Smooth muscle cell (in vitro differentiated cells): Measurements from ENCODE around the gene DNM1L. TPM values are rescaled to one million over a fixed set of nuclear protein-coding genes. Genes with fewer than 3 reads are reported as not detected.
A peak's percentile ranks its signal among the peaks of the same experiment; 100 is the strongest.

ENCODE experiments used
- DNase-seq: peaks from one replicate; lab custom pipeline; 2025; ENCODE audit not compliant: unreplicated experiment; lab: John Stamatoyannopoulos, UW
- H2AFZ ChIP-seq: fragments of 200-600 bp; sonication (generic); 2 replicates; pipeline ENCODE4 v1.6.0; 2016; ENCODE audit warnings: antibody characterized with exemption, low read depth, mild to moderate bottlenecking
- H3F3A ChIP-seq: fragments of 200-600 bp; sonication (generic); 2 replicates; pipeline ENCODE4 v1.6.0; 2017; ENCODE audit warnings: antibody characterized with exemption, low read depth
- H3K27ac ChIP-seq: fragments of 200-600 bp; sonication (generic); 2 replicates; pipeline ENCODE4 v1.5.1; 2016; ENCODE audit warnings: low read depth, mild to moderate bottlenecking
- H3K27me3 ChIP-seq: fragments of 200-600 bp; sonication (generic); 2 replicates; pipeline ENCODE4 v1.6.1; 2016; ENCODE audit warnings: low read depth, mild to moderate bottlenecking
- H3K36me3 ChIP-seq: fragments of 200-600 bp; sonication (generic); 2 replicates; pipeline ENCODE4 v1.5.1; 2016; ENCODE audit warnings: low read depth
- H3K4me1 ChIP-seq: fragments of 200-600 bp; sonication (generic); 2 replicates; pipeline ENCODE4 v1.5.1; 2016; ENCODE audit warnings: low read depth
- H3K4me2 ChIP-seq: fragments of 200-600 bp; sonication (generic); 2 replicates; pipeline ENCODE4 v1.6.0; 2016; ENCODE audit warnings: mild to moderate bottlenecking
- H3K4me3 ChIP-seq: fragments of 200-600 bp; sonication (generic); 2 replicates; pipeline ENCODE4 v1.5.1; 2016; ENCODE audit warnings: mild to moderate bottlenecking
- H3K79me2 ChIP-seq: fragments of 200-600 bp; sonication (generic); 2 replicates; pipeline ENCODE4 v1.6.0; 2016; ENCODE audit warnings: low read depth, mild to moderate bottlenecking
- H3K9ac ChIP-seq: fragments of 200-600 bp; sonication (generic); 2 replicates; pipeline ENCODE4 v1.6.0; 2016; ENCODE audit warnings: low read depth
- H3K9me3 ChIP-seq: fragments of 200-600 bp; sonication (generic); replicated peaks from 2 replicates; pipeline ENCODE4 v1.5.1; 2016; ENCODE audit warnings: low read depth
- H4K20me1 ChIP-seq: fragments of 200-600 bp; sonication (generic); 2 replicates; pipeline ENCODE4 v1.6.0; 2016; ENCODE audit warnings: low read depth
- CTCF ChIP-seq: fragments of 200-600 bp; sonication (generic); IDR thresholded peaks from 2 replicates; pipeline ENCODE4 v1.5.1; 2017; ENCODE audit warnings: borderline replicate concordance, mild to moderate bottlenecking, antibody characterized with exemption; ENCODE audit not compliant: insufficient read depth, poor library complexity, severe bottlenecking
- WGBS: methylation state at CpG from one replicate; pipeline ENCODE4 v1.1.7; 2016; ENCODE audit warnings: low lambda C conversion rate; 5-methylcytosine and 5-hydroxymethylcytosine counted together
- polyA plus RNA-seq: library from polyadenylated mRNA; unstranded; fragments of >200 nt; fragmentation: Nextera tagmentation; extraction: Ambion mirVana; gene quantifications from 2 replicates; pipeline ENCODE4 v1.2.1, GENCODE V29; 2016
- total RNA-seq: library from RNA; depleted of rRNA; stranded (reverse); fragments of >200 nt; gene quantifications from 2 replicates; pipeline ENCODE4 v1.2.3, GENCODE V29; 2014

The DNM1L gene
- total and polyA plus RNA-seq, 2 experiments from 2014 or later: 33.6 to 56.3 TPM

- DNase-seq: no peak
- no peaks in the 10 kb centered on the region for H3K36me3 ChIP-seq
- WGBS: 83% methylated on average over 6 of the region's 6 CpGs
- no peaks in the 10 kb centered on the region for H3K4me1 ChIP-seq
- no peaks in the 10 kb centered on the region for H3K27me3 ChIP-seq
- no peak for TF ChIP-seq CTCF
- no peak overlapping the region for H3K27ac ChIP-seq
- no peaks in the 10 kb centered on the region for H3F3A ChIP-seq
- H4K20me1 ChIP-seq: no peaks in the 10 kb centered on the region
- no peak overlapping the region for H2AFZ ChIP-seq
- no peak overlapping the region for H3K4me3 ChIP-seq
- no peaks in the 10 kb centered on the region for H3K79me2 ChIP-seq
- no peak overlapping the region for H3K9ac ChIP-seq
- no peaks in the 10 kb centered on the region for H3K9me3 ChIP-seq
- no peak overlapping the region for H3K4me2 ChIP-seq
These were observed 98.6 kb downstream of the DNM1L start for GRCh38 chr12:32777691-32778175.

- Histone ChIP-seq H3K9me3 (no peaks in the 10 kb centered on the region), H3K4me1 (no peaks in the 10 kb centered on the region), H3K27ac (no peak overlapping the region), H3K79me2 (no peaks in the 10 kb centered on the region), H3K27me3 (no peaks in the 10 kb centered on the region), H3K4me3 (no peak overlapping the region), H3K9ac (no peak overlapping the region), H3F3A (no peaks in the 10 kb centered on the region), H2AFZ (no peak overlapping the region), H3K36me3 (no peaks in the 10 kb centered on the region), H4K20me1 (no peaks in the 10 kb centered on the region), H3K4me2 (peak overlapping the region; percentile 16)
- DNase-seq: no peak
- 63% methylated on average over 1 of the region's 1 CpG for WGBS
- TF ChIP-seq CTCF: no peak
These were observed 101.0 kb downstream of the DNM1L start for GRCh38 chr12:32780071-32780470.

- no peak for TF ChIP-seq CTCF
- no peak for DNase-seq
- H3K4me1 ChIP-seq: no peaks in the 10 kb centered on the region
- H4K20me1 ChIP-seq: no peaks in the 10 kb centered on the region
- H3K9ac ChIP-seq: no peak overlapping the region
- H3F3A ChIP-seq: no peaks in the 10 kb centered on the region
- no peak overlapping the region for H3K4me2 ChIP-seq
- no peaks in the 10 kb centered on the region for H3K9me3 ChIP-seq
- no peaks in the 10 kb centered on the region for H3K36me3 ChIP-seq
- no peak overlapping the region for H2AFZ ChIP-seq
- H3K4me3 ChIP-seq: no peak overlapping the region
- H3K27me3 ChIP-seq: no peaks in the 10 kb centered on the region
- H3K79me2 ChIP-seq: no peaks in the 10 kb centered on the region
- no peak overlapping the region for H3K27ac ChIP-seq
- WGBS: 94% methylated on average over 3 of the region's 3 CpGs
These were observed 103.9 kb downstream of the DNM1L start for GRCh38 chr12:32783029-32783428.

GRCh38 chr12:32785557-32785956, 106.5 kb downstream of the DNM1L start:
- H3K9me3 ChIP-seq: no peaks in the 10 kb centered on the region

More at GRCh38 chr12:32785557-32785956, 106.5 kb downstream of the DNM1L start:
- 92% methylated on average over 5 of the region's 5 CpGs for WGBS
- Histone ChIP-seq H4K20me1 (no peaks in the 10 kb centered on the region), H3K79me2 (no peaks in the 10 kb centered on the region), H3K9ac (no peak overlapping the region), H3K4me1 (peaks cover 8% of the 10 kb centered on the region), H3K4me3 (no peak overlapping the region), H3K27me3 (no peaks in the 10 kb centered on the region), H3K36me3 (no peaks in the 10 kb centered on the region), H3K27ac (no peak overlapping the region), H3K4me2 (no peak overlapping the region), H3F3A (peaks cover 7% of the 10 kb centered on the region), H2AFZ (no peak overlapping the region)
- TF ChIP-seq CTCF: no peak
- no peak for DNase-seq
